SU-DHL-6 (cell line): ENCODE data around the gene SGIP1.

ENCODE experiments used
- H2AFZ ChIP-seq: fragments of 200-600 bp; sonication (generic); 2 replicates; pipeline ENCODE4 v1.6.1; 2014; ENCODE audit warnings: low read depth, mild to moderate bottlenecking, moderate library complexity, mixed read lengths, antibody characterized with exemption, low read length; ENCODE audit not compliant: severe bottlenecking
- H3F3A ChIP-seq: fragments of 200-600 bp; shearing (Covaris generic); 2 replicates; pipeline ENCODE4 v1.6.0; 2016; ENCODE audit warnings: antibody characterized with exemption, mild to moderate bottlenecking; ENCODE audit not compliant: insufficient read depth
- H3K27ac ChIP-seq: fragments of 200-600 bp; sonication (generic); 2 replicates; pipeline ENCODE4 v1.5.1; 2016; ENCODE audit warnings: low read depth, mild to moderate bottlenecking, low read length, moderate library complexity, mixed read lengths
- H3K27me3 ChIP-seq: fragments of 200-600 bp; sonication (generic), shearing (Covaris generic); 2 replicates; pipeline ENCODE4 v1.6.0; 2014; ENCODE audit warnings: mild to moderate bottlenecking, low read length
- H3K36me3 ChIP-seq: fragments of 200-600 bp; sonication (generic); 2 replicates; pipeline ENCODE4 v1.6.1; 2014; ENCODE audit warnings: mild to moderate bottlenecking, low read length, mixed read lengths
- H3K4me2 ChIP-seq: fragments of 300-600, 200-600 bp; shearing (Covaris generic), sonication (generic); 2 replicates; pipeline ENCODE4 v1.6.0; 2014; ENCODE audit warnings: low read length, low read depth, mild to moderate bottlenecking; ENCODE audit not compliant: poor library complexity, severe bottlenecking
- H3K4me3 ChIP-seq: fragments of 200-600 bp; sonication (generic); 2 replicates; pipeline ENCODE4 v1.5.1; 2014; ENCODE audit warnings: antibody characterized with exemption, low read length, mild to moderate bottlenecking, mixed read lengths; ENCODE audit not compliant: insufficient read depth, poor library complexity, severe bottlenecking
- H3K79me2 ChIP-seq: fragments of 200-600 bp; sonication (generic); 2 replicates; pipeline ENCODE4 v1.6.1; 2014; ENCODE audit warnings: mild to moderate bottlenecking, low read length, moderate library complexity; ENCODE audit not compliant: insufficient read depth
- H3K9ac ChIP-seq: fragments of 200-600 bp; sonication (generic); 2 replicates; pipeline ENCODE4 v1.7.0; 2014; ENCODE audit warnings: mild to moderate bottlenecking, low read length
- H3K9me2 ChIP-seq: fragments of 200-600 bp; sonication (generic); replicated peaks from 2 replicates; pipeline ENCODE4 v1.6.1; 2014; ENCODE audit warnings: low read length; ENCODE audit not compliant: insufficient read depth
- H3K9me3 ChIP-seq: fragments of 200-600 bp; sonication (generic); 2 replicates; pipeline ENCODE4 v1.6.1; 2014; ENCODE audit warnings: low read length, mixed read lengths; ENCODE audit not compliant: insufficient read depth
- H4K20me1 ChIP-seq: fragments of 200-600 bp; sonication (generic); 2 replicates; pipeline ENCODE4 v1.6.1; 2014; ENCODE audit warnings: low read depth, mild to moderate bottlenecking, antibody characterized with exemption, low read length, moderate library complexity, mixed read lengths
- EZH2phosphoT487 ChIP-seq: fragments of 200-600 bp; sonication (generic), shearing (Covaris generic); conservative IDR thresholded peaks from 2 replicates; pipeline ENCODE4 v1.6.1; 2018; ENCODE audit warnings: mild to moderate bottlenecking, antibody characterized with exemption, low read length, moderate library complexity, mixed read lengths
- TF ChIP-seq, protein P1 (sequence below): fragments of 200-600 bp; sonication (generic); IDR thresholded peaks from one replicate; pipeline ENCODE4 v1.5.1; 2017; ENCODE audit warnings: antibody characterized with exemption, mild to moderate bottlenecking, low read length, moderate library complexity; ENCODE audit not compliant: insufficient read depth, poor library complexity, severe bottlenecking

SGIP1 gene

DNA sequence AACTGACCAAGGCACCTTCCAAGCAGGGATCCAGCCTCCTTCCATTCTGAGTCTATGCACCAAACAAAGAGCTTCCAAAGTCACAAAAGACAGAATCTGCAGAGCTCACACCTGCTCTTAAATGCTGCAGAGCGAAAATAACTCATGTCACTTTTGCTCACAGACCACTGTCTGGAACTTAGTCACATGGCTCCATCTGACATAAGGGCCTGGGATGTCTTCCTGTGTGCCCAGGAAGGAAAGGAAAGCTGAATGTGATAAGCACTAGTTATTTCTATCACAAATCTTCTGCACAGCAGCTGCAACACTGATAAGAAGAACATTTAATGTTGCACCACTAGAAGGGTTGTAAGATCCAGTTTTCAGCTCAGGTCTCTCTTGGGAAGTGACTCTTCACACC lies 39.5 kb upstream of the SGIP1 start:
- no peak for TF ChIP-seq EZH2phosphoT487
- no peaks in the 10 kb centered on the region for H3K36me3 ChIP-seq
- H4K20me1 ChIP-seq: no peaks in the 10 kb centered on the region
- H3K9me3 ChIP-seq: no peaks in the 10 kb centered on the region
- H3K27ac ChIP-seq: no peak overlapping the region
- H3K79me2 ChIP-seq: no peaks in the 10 kb centered on the region
- H3K27me3 ChIP-seq: no peaks in the 10 kb centered on the region; the same call in 1 of the 2 replicates
- H3K4me2 ChIP-seq: no peak overlapping the region
- no peak overlapping the region for H3K4me3 ChIP-seq
- no peak overlapping the region for H2AFZ ChIP-seq
- H3K9me2 ChIP-seq: no peaks in the 10 kb centered on the region
- no peak overlapping the region for H3K9ac ChIP-seq
- H3F3A ChIP-seq: no peaks in the 10 kb centered on the region

DNA sequence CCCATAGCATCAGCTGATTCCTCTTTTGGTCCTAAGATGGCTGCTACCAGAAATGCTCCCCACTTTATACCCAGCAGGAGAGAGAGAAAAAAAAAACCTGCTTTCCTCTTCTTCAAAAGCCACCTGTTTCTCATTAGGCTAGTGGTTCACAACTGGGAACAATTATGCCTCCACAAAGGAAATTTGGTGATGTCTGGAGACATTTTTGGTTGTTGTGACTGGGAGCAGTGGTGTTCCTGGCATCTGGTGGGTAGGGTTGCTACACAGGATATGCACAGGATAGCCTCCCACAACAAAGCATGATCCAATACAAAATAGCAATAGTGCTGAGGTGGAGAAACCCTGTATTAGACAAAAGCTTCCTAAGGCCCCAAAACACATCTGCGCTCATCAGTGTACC lies 38.5 kb upstream of the SGIP1 start:
- H3K36me3 ChIP-seq: no peaks in the 10 kb centered on the region
- no peak overlapping the region for H3K4me3 ChIP-seq
- TF ChIP-seq, protein P1, sequence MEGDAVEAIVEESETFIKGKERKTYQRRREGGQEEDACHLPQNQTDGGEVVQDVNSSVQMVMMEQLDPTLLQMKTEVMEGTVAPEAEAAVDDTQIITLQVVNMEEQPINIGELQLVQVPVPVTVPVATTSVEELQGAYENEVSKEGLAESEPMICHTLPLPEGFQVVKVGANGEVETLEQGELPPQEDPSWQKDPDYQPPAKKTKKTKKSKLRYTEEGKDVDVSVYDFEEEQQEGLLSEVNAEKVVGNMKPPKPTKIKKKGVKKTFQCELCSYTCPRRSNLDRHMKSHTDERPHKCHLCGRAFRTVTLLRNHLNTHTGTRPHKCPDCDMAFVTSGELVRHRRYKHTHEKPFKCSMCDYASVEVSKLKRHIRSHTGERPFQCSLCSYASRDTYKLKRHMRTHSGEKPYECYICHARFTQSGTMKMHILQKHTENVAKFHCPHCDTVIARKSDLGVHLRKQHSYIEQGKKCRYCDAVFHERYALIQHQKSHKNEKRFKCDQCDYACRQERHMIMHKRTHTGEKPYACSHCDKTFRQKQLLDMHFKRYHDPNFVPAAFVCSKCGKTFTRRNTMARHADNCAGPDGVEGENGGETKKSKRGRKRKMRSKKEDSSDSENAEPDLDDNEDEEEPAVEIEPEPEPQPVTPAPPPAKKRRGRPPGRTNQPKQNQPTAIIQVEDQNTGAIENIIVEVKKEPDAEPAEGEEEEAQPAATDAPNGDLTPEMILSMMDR: no peak
- TF ChIP-seq EZH2phosphoT487: no peak
- H3K27me3 ChIP-seq: no peaks in the 10 kb centered on the region; the same call in 1 of the 2 replicates
- H3K27ac ChIP-seq: no peak overlapping the region
- H4K20me1 ChIP-seq: no peaks in the 10 kb centered on the region
- H3K9me3 ChIP-seq: no peaks in the 10 kb centered on the region
- H3F3A ChIP-seq: no peaks in the 10 kb centered on the region
- no peak overlapping the region for H3K9ac ChIP-seq
- H3K4me2 ChIP-seq: no peak overlapping the region
- no peaks in the 10 kb centered on the region for H3K79me2 ChIP-seq
- no peaks in the 10 kb centered on the region for H3K9me2 ChIP-seq
- H2AFZ ChIP-seq: no peak overlapping the region

DNA sequence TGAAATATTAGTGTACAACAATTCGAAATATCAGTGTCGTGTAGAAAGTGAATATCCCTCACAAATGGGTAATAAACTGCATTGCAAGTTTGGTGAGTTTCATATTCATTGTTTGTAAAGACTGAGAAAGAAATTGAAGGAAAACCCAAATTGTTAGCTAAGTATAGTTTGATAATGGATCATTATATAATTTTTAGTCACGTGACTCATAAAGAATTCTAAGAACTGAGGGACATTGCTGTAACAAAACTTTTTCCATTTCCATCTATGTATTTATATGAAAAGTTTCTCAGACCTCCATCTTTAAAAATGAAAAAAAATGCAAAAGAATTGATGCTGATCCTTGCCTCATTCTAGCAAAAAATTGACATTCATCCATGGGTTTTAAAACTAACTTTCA lies 36.0 kb upstream of the SGIP1 start:
- Histone ChIP-seq H2AFZ (no peak overlapping the region), H3K79me2 (no peaks in the 10 kb centered on the region), H3K9ac (no peak overlapping the region), H3K27ac (no peak overlapping the region), H3K36me3 (no peaks in the 10 kb centered on the region), H3K9me3 (no peaks in the 10 kb centered on the region), H3K27me3 (no peaks in the 10 kb centered on the region; the same call in 1 of the 2 replicates), H4K20me1 (no peaks in the 10 kb centered on the region), H3K4me3 (no peak overlapping the region), H3K4me2 (no peak overlapping the region), H3K9me2 (no peaks in the 10 kb centered on the region), H3F3A (no peaks in the 10 kb centered on the region)
- TF ChIP-seq, protein P1: no peak
- TF ChIP-seq EZH2phosphoT487: no peak

DNA sequence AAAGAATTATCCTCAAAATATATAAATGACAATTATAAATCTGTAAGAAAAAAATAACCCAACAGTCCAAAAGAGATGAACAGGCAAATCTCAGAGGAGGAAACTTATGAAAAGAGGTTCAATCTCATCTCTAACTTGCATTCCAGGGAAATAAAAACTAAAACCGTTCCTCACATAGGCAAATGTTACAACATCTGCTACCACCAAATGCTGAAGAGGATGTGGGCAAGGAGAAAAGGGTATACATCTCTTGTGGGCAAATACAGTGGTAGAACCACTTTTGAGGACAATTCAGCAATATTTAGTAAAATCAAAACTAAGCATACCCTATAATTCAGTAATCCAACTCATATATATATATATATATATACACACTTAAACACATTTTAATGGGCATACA lies 33.7 kb upstream of the SGIP1 start:
- no peak overlapping the region for H2AFZ ChIP-seq
- H4K20me1 ChIP-seq: no peaks in the 10 kb centered on the region
- no peak overlapping the region for H3K9ac ChIP-seq
- TF ChIP-seq, protein P1: no peak
- no peak for TF ChIP-seq EZH2phosphoT487
- no peak overlapping the region for H3K4me3 ChIP-seq
- H3K9me2 ChIP-seq: no peaks in the 10 kb centered on the region
- H3K9me3 ChIP-seq: no peaks in the 10 kb centered on the region
- H3K36me3 ChIP-seq: no peaks in the 10 kb centered on the region
- no peaks in the 10 kb centered on the region for H3F3A ChIP-seq
- H3K4me2 ChIP-seq: no peak overlapping the region
- H3K79me2 ChIP-seq: no peaks in the 10 kb centered on the region
- H3K27ac ChIP-seq: no peak overlapping the region
- no peaks in the 10 kb centered on the region; the same call in 1 of the 2 replicates for H3K27me3 ChIP-seq
